Activated CD8-positive, alpha-beta memory T cell treated with anti-CD3 and anti-CD28 coated beads, Interleukin-2, amount 10 ng/mL, durations not matched to agents 7 days and 5 days (primary cell): ENCODE measurements around the gene KRTAP5-9. TPM values are rescaled to one million over a fixed set of nuclear protein-coding genes. Genes with fewer than 3 reads are reported as not detected.
"Not testable (repeated sequence)": the region's sequence is repeated elsewhere in the genome, so short reads cannot be mapped to it uniquely, and the experiment has no call there.

Experiments
- ATAC-seq: fragments of 150-1000 bp; cut with Tn5 transposase; one replicate; pipeline ENCODE4 v1.10.0; 2021; ENCODE audit warnings: moderate library complexity
- CTCF ChIA-PET: fragments of 350-600 bp; sonication (Branson Sonifier 250); formaldehyde crosslinking; loops from one replicate; lab custom pipeline; 2021; ENCODE audit warnings: antibody characterized with exemption; lab: Charles Lee
- DNase-seq: peaks from one replicate; pipeline ENCODE4 v3.0.0-alpha.2; 2020
- H3K27ac Mint-ChIP-seq: one replicate; pipeline ENCODE4 v1.8.0; 2021; ENCODE audit warnings: mild to moderate bottlenecking, mixed read lengths
- H3K27me3 Mint-ChIP-seq: one replicate; pipeline ENCODE4 v1.8.0; 2021; ENCODE audit warnings: mixed read lengths
- H3K36me3 Mint-ChIP-seq: one replicate; pipeline ENCODE4 v1.8.0; 2021; ENCODE audit warnings: mild to moderate bottlenecking, mixed read lengths
- H3K4me1 Mint-ChIP-seq: one replicate; pipeline ENCODE4 v1.8.0; 2021; ENCODE audit warnings: mixed read lengths
- H3K4me3 Mint-ChIP-seq: one replicate; pipeline ENCODE4 v1.8.0; 2021; ENCODE audit warnings: mild to moderate bottlenecking, moderate library complexity, mixed read lengths
- H3K9me3 Mint-ChIP-seq: one replicate; pipeline ENCODE4 v1.8.0; 2022; ENCODE audit warnings: low read depth, mixed read lengths
- total RNA-seq, 2 experiments: library from RNA; stranded (reverse); gene quantifications; one replicate each; pipeline ENCODE4 v1.2.3, GENCODE V29; 2021

The KRTAP5-9 gene
- total RNA-seq, 2 experiments from 2014 or later, result not detected

DNA sequence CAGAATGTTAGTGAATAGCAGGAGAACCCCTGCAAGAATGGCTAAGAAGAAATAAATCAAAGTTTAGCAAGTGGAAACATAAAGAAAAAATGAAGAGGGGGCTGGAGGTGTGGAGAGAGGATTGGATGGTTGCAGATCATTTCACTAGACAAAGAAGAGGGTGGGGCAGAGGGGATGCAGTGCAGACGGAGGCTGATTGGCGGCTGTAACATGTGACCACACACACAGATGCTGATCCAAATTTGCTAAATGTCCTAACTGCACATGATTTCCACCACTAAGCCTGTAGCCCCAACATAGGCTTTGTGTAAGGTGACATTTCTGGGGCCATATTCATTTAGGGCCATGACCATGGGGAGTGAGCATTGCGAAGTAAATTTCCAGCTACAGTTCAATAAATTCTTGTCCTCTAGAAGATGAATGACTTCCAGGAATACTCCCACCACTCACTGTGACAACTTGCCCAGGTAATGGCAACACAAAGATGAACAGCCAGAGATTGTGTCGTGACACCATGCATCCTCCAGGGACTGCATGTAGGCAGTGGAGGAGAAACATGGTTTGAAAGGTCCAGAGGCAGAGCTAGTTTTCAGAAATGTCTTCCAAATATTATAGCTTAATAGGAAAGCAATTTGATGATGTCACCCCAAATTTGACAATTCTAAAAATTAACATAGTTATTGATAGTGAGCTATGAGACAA is 27.7 kb downstream of the KRTAP5-9 start:
- DNase-seq (no peak), ATAC-seq (no peak)
- Mint-ChIP-seq H3K4me3 (no peak overlapping the region), H3K27ac (no peak overlapping the region), H3K36me3 (no peaks in the 10 kb centered on the region), H3K27me3 (peaks cover 9% of the 10 kb centered on the region), H3K9me3 (no peaks in the 10 kb centered on the region), H3K4me1 (peaks cover 7% of the 10 kb centered on the region)
- CTCF ChIA-PET, result no interaction called here

DNA sequence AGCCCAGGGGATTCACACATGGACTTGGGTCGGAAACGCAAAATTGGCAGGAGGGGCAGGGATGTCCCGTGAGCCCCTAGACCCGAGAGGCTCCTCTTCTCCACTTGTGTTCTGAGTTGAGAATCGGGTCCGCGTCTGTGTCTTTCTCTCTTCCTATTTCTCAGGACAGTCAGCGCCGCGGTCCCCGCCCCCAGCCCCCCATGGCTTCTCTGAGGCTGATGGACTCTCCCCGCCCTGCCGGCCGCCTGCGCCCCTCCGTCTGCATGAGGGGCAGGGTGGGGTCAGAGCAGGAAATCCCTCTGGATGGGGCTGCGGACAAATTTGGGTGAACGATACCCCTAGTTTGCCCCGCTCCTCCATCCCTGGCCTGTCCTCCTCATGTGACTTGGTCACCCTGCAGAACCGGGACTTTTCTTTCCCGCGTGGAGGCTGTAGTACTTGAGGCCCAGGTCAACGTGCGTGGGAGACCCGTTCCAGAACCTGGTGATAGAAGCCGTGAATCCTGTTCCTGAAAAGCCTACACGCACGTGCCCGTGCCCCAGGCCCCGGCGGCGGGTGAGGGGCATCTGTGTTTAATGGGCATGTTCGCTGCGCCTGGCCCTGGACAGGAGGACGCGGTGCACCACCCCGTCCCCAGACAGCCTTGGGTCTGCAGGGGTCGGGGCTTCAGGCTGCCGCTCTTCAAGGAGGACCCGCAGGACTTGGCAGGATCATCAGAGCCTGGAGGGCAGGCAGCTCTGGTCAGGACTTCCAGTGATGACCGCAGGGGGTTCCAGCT is 28.7 kb downstream of the KRTAP5-9 start:
- DNase-seq, H3K27ac Mint-ChIP-seq, H3K4me1 Mint-ChIP-seq, ATAC-seq, H3K4me3 Mint-ChIP-seq, H3K9me3 Mint-ChIP-seq, H3K36me3 Mint-ChIP-seq, CTCF ChIA-PET: not testable (repeated sequence)
- H3K27me3 Mint-ChIP-seq, result peaks cover 11% of the 10 kb centered on the region

DNA sequence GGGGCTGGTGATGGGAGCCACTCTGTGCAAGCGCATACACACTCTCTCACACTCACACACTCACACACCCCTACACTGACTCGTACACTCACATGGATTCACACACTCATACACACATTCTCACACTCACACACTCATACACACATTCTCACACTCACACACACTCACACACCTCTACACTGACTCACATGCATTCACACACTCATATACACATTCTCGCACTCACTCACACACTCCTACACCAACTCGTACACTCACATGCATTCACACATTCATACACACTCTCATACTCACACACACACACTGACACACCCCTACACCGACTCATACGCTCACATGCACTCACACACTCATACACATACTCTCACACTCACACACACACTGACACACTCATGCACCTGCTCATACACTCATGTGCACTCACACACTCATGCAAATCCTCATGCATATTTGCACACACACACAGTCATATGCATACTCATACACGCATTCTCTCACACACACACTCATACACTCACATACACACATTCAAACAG is 29.3 kb downstream of the KRTAP5-9 start:
- Mint-ChIP-seq H3K4me3 (no peak overlapping the region), H3K27ac (no peak overlapping the region), H3K4me1 (peaks cover 7% of the 10 kb centered on the region), H3K36me3 (no peaks in the 10 kb centered on the region), H3K27me3 (peaks cover 11% of the 10 kb centered on the region), H3K9me3 (no peaks in the 10 kb centered on the region)
- ATAC-seq (no peak), DNase-seq (no peak)
- CTCF ChIA-PET, result no interaction called here

- H3K36me3 Mint-ChIP-seq, ATAC-seq, H3K4me1 Mint-ChIP-seq, DNase-seq, H3K9me3 Mint-ChIP-seq, H3K4me3 Mint-ChIP-seq, H3K27ac Mint-ChIP-seq, CTCF ChIA-PET: not testable (repeated sequence)
- H3K27me3 Mint-ChIP-seq, result peaks cover 15% of the 10 kb centered on the region
These were observed 31.3 kb downstream of the KRTAP5-9 start for GRCh38 chr11:71579513-71579912.

- DNase-seq (no peak), ATAC-seq (no peak)
- CTCF ChIA-PET, result no interaction called here
- Mint-ChIP-seq H3K36me3 (no peaks in the 10 kb centered on the region), H3K27ac (no peak overlapping the region), H3K4me1 (peaks cover 7% of the 10 kb centered on the region), H3K4me3 (no peak overlapping the region), H3K9me3 (no peaks in the 10 kb centered on the region), H3K27me3 (peaks cover 15% of the 10 kb centered on the region)
These were observed 32.1 kb downstream of the KRTAP5-9 start for GRCh38 chr11:71580057-71581003.

DNA sequence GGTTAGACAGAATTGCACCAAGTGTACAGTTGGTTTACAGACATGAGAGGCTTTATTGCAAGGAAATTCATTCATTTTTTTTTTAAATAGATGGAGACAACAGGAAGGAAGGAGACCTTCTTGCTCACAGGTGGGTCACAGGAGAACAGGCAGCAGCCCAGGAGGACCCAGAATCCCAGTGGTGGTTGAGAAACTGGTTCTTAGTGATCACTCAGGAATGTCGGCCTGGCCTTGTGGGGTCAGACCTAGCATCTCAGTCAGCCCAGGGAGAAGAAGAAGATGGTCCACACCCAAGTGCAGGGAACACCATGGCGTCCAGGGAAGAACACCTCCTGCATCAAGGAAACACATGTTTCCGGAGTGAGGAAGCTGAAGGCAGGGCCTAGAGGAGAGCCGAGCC is 33.6 kb downstream of the KRTAP5-9 start:
- DNase-seq, result no peak
- Mint-ChIP-seq H3K4me1 (peaks cover 7% of the 10 kb centered on the region), H3K4me3 (no peak overlapping the region), H3K9me3 (no peaks in the 10 kb centered on the region), H3K27ac (no peak overlapping the region), H3K27me3 (peaks cover 15% of the 10 kb centered on the region), H3K36me3 (no peaks in the 10 kb centered on the region)
- CTCF ChIA-PET, result no interaction called here
- ATAC-seq, result no peak

DNA sequence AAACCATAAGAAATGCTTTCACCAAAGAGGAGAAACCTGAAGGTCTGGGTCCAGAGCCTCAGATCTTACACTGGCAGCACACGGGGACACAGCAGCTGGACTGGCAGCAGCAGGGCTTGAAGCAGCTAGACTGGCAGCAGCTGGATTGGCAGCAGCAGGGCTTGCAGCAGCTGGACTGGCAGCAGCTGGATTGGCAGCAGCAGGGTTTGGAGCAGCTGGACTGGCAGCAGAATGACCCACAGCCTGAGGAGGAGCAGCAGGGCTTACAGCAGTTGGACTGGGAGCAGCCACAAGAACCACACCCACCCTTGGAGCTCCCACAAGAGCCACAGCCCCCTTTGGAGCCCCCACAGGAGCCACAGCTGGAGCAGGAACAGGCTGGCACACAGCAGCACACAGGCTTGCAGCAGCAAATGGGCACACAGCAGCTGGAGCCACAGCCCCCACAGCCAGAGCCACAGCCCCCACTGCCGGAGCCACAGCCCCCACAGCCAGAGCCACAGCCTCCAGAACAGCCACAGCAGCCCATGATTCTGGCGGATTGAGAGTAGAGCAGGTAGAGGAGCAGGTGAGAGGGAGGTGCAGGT is 34.2 kb downstream of the KRTAP5-9 start, which contains the start of gene KRTAP5-11:
TSS of gene KRTAP5-11 (minus strand) at position 567 of the 587 bp plus-strand sequence. CDS start at position 529, 38 bp downstream.
- ATAC-seq, result no peak
- no peak for DNase-seq
- peaks cover 15% of the 10 kb centered on the region for H3K27me3 Mint-ChIP-seq
- CTCF ChIA-PET, result no interaction called here
- no peaks in the 10 kb centered on the region for H3K36me3 Mint-ChIP-seq
- H3K9me3 Mint-ChIP-seq, result no peaks in the 10 kb centered on the region
- no peak within 1 kb of the TSS for H3K27ac Mint-ChIP-seq
- peaks cover 7% of the 10 kb centered on the region for H3K4me1 Mint-ChIP-seq
- no peak within 1 kb of the TSS for H3K4me3 Mint-ChIP-seq

DNA sequence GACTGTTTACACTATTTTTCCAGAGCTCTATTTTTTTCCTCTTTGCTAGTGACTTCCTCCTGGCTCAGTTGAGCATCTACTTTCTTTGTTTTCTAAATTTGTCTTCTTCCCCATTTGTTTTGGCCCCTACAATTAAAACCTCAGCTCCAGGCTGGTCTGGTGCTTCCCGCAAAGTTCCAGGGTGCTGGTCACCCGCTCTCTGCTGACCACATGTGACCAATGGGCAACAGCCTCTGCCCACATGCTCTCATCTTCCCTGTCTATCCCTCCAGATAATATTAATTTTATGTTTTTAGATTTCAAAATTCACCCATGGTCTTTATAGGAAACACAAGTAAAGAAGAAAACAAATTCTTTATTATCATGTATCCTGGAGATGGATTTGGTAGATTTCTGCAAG is 34.7 kb downstream of the KRTAP5-9 start:
- H3K4me3 Mint-ChIP-seq, H3K4me1 Mint-ChIP-seq, H3K27ac Mint-ChIP-seq, H3K36me3 Mint-ChIP-seq, CTCF ChIA-PET, ATAC-seq, DNase-seq, H3K9me3 Mint-ChIP-seq: not testable (repeated sequence)
- H3K27me3 Mint-ChIP-seq, result peaks cover 15% of the 10 kb centered on the region

GRCh38 chr11:71585673-71586072 is 37.5 kb downstream of the KRTAP5-9 start:
- DNase-seq, H3K27ac Mint-ChIP-seq, H3K9me3 Mint-ChIP-seq, ATAC-seq, H3K27me3 Mint-ChIP-seq, H3K4me3 Mint-ChIP-seq, H3K36me3 Mint-ChIP-seq, H3K4me1 Mint-ChIP-seq, CTCF ChIA-PET: not testable (repeated sequence)

- DNase-seq, H3K27ac Mint-ChIP-seq, H3K4me3 Mint-ChIP-seq, H3K9me3 Mint-ChIP-seq, CTCF ChIA-PET, H3K36me3 Mint-ChIP-seq, ATAC-seq, H3K27me3 Mint-ChIP-seq, H3K4me1 Mint-ChIP-seq: not testable (repeated sequence)
These were observed 40.1 kb downstream of the KRTAP5-9 start for GRCh38 chr11:71588314-71588713.

DNA sequence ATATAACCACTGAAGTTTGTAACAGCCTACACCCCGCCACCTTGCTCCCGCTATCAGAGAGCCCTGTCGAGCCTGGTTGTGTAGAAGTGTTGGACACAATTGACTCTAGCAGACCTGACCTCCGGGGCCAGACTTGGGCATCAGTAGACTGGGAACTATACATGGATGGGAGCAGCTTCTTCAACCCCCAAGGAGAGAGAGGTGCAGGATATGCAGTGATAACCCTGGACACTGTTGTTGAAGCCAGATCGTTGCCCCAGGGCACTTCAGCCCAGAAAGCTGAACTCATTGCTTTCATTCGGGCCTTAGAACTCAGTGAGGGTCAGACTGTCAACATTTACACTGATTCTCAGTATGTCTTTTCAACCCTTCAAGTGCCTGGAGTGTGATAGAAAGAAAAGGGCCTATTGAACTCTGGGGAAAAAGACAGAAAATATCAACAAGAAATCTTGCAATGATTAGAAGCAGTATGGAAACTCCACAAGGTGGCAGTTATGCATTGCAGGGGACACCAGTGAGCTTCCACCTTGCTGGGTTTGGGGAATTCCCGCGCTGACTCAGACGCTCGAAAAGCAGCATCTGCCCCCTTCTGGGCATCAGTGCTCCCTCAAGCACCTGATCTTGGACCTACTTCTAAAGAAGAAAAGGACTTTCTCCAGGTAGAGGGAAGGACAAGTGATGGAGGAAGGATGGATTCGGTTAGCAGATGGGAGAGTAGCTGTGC is 40.8 kb downstream of the KRTAP5-9 start:
- DNase-seq, result peak; percentile 64
- CTCF ChIA-PET, H3K36me3 Mint-ChIP-seq: not testable (repeated sequence)

GRCh38 chr11:71589546-71589920 is 41.3 kb downstream of the KRTAP5-9 start:
- H3K9me3 Mint-ChIP-seq, H3K27ac Mint-ChIP-seq, CTCF ChIA-PET, H3K36me3 Mint-ChIP-seq, ATAC-seq, H3K27me3 Mint-ChIP-seq, H3K4me1 Mint-ChIP-seq, H3K4me3 Mint-ChIP-seq, DNase-seq: not testable (repeated sequence)

More for the DNA sequence above, 40.8 kb downstream of the KRTAP5-9 start:
- not testable (repeated sequence) for H3K27me3 Mint-ChIP-seq, H3K27ac Mint-ChIP-seq, H3K4me3 Mint-ChIP-seq, ATAC-seq, H3K4me1 Mint-ChIP-seq, H3K9me3 Mint-ChIP-seq
